K562 (cell line): ENCODE results near the gene FBXL13. TPM values are rescaled to one million over a fixed set of nuclear protein-coding genes. Genes with fewer than 3 reads are reported as not detected.

Source experiments
- ATAC-seq: fragments of 200-7000 bp; cut with Tn5 transposase; 3 replicates; pipeline ENCODE4 v1.9.1; 2020; ENCODE audit warnings: moderate library complexity
- BruUV-seq: library from RNA; stranded (reverse); fragments of 400-500 nt; replicated peaks from 2 replicates; lab custom pipeline; 2021; lab: Mats Ljungman, UMichigan
- CTCF ChIA-PET: fragments of 300-600 bp; formaldehyde crosslinking; extraction: SDS; loops from one replicate; lab custom pipeline; 2021; ENCODE audit warnings: low intra/inter-chr PET ratio; lab: Yijun Ruan, JAX
- POLR2A ChIA-PET: fragments of 300-600, 350-650 bp; sonication (Branson Sonifier 250); formaldehyde crosslinking; extraction: SDS; loops from one replicate; lab custom pipeline; 2021; ENCODE audit warnings: antibody characterized with exemption, inconsistent platforms; lab: Yijun Ruan, JAX
- DNase-seq, 4 experiments: peaks; one replicate each; pipeline versions ENCODE4 v3.0.0 to v3.0.0-alpha.2; 2011 to 2018; ENCODE audit warnings: low spot score in 3 of 4, mixed read lengths in 3 of 4; ENCODE audit errors: extremely low read depth in 1 of 4
- FAIRE-seq: peaks from 2 replicates; lab custom pipeline; 2011; peaks lifted over from hg19 to GRCh38; lab: Jason Lieb, UNC
- H2AFZ ChIP-seq: 2 replicates; pipeline ENCODE4 v1.6.0; 2011; ENCODE audit warnings: low read depth, low read length, control low read depth, inconsistent platforms
- H3K27ac ChIP-seq: fragments of 200-600 bp; 3 replicates; pipeline ENCODE4 v1.8.0; 2011; ENCODE audit warnings: low read depth, mild to moderate bottlenecking, control low read depth, inconsistent platforms, low read length, moderate library complexity, mixed read lengths; ENCODE audit errors: extremely low read depth
- H3K27me3 ChIP-seq, 2 experiments: fragments of 300-600 bp in 1 of 2; 2 replicates in 1 of 2; 3 replicates in 1 of 2; pipeline versions ENCODE4 v1.6.0 to v1.8.0; 2011; ENCODE audit warnings: inconsistent platforms in 2 of 2, low read length in 2 of 2, mild to moderate bottlenecking in 1 of 2, mixed read lengths in 1 of 2, moderate library complexity in 1 of 2; ENCODE audit not compliant: control insufficient read depth in 2 of 2, insufficient read depth in 2 of 2
- H3K36me3 ChIP-seq: fragments of 300-600 bp; 3 replicates; pipeline ENCODE4 v1.8.0; 2011; ENCODE audit warnings: mild to moderate bottlenecking, low read length, inconsistent platforms; ENCODE audit not compliant: control insufficient read depth, insufficient read depth
- H3K4me1 ChIP-seq, 2 experiments: fragments of 200-600 bp in 1 of 2; replicated peaks in 1 of 2; 2 replicates in 1 of 2; 3 replicates in 1 of 2; pipeline versions ENCODE4 v1.5.1 to v1.8.0; 2011; ENCODE audit warnings: inconsistent platforms in 2 of 2, low read length in 2 of 2, mild to moderate bottlenecking in 1 of 2, mixed read lengths in 1 of 2, moderate library complexity in 1 of 2; ENCODE audit not compliant: control insufficient read depth in 2 of 2, insufficient read depth in 2 of 2
- H3K4me2 ChIP-seq: 2 replicates; pipeline ENCODE4 v1.6.1; 2011; ENCODE audit warnings: low read length, control low read depth, inconsistent platforms, mixed read lengths; ENCODE audit not compliant: insufficient read depth
- H3K4me3 ChIP-seq: fragments of 200-600 bp; sonication (generic), shearing (Covaris generic); 2 replicates; pipeline ENCODE4 v1.5.1; 2016; ENCODE audit warnings: control low read depth, inconsistent platforms
- H3K79me2 ChIP-seq: fragments of 200-600 bp; 3 replicates; pipeline ENCODE4 v1.8.0; 2011; ENCODE audit warnings: low read length, inconsistent platforms; ENCODE audit not compliant: control insufficient read depth, insufficient read depth
- H3K9ac ChIP-seq, 2 experiments: 2 replicates each; pipeline versions ENCODE4 v1.6.0 to v1.6.1; 2011; ENCODE audit warnings: low read depth in 2 of 2, low read length in 2 of 2, control low read depth in 1 of 2, inconsistent platforms in 1 of 2, mild to moderate bottlenecking in 1 of 2, mixed read lengths in 1 of 2; ENCODE audit not compliant: insufficient read depth in 1 of 2
- H3K9me1 ChIP-seq: one replicate; pipeline ENCODE4 v1.6.0; 2011; ENCODE audit warnings: inconsistent platforms, mild to moderate bottlenecking, low read length, moderate library complexity; ENCODE audit not compliant: control insufficient read depth, insufficient read depth
- H3K9me3 ChIP-seq: replicated peaks from 2 replicates; pipeline ENCODE4 v1.5.1; 2011; ENCODE audit warnings: low read depth, low read length, inconsistent platforms; ENCODE audit not compliant: control insufficient read depth, insufficient read depth
- H4K20me1 ChIP-seq: replicated peaks from 2 replicates; pipeline ENCODE4 v1.6.1; 2011; ENCODE audit warnings: low read length, inconsistent platforms, mixed read lengths; ENCODE audit not compliant: control insufficient read depth, insufficient read depth
- ARID3B ChIP-seq: fragments of 250-450 bp; sonication (Bioruptor Pico); IDR thresholded peaks from 2 replicates; pipeline ENCODE4 v1.4.0; 2020; ENCODE audit warnings: borderline replicate concordance
- BHLHE40 ChIP-seq: IDR thresholded peaks from 2 replicates; pipeline ENCODE4 v1.6.1; 2011; ENCODE audit warnings: low read length, improper control_type of control experiment
- ETS1 ChIP-seq: conservative IDR thresholded peaks from 2 replicates; pipeline ENCODE4 v1.6.1; 2011; ENCODE audit warnings: low read depth, mild to moderate bottlenecking, low read length; ENCODE audit not compliant: control insufficient read depth
- FOXP4 ChIP-seq: sonication (generic); formaldehyde crosslinking; IDR thresholded peaks from 2 replicates; pipeline ENCODE4 v1.8.0; 2022; ENCODE audit warnings: mild to moderate bottlenecking, missing genetic modification reagents, borderline replicate concordance
- HDAC3 ChIP-seq: fragments of 450-650 bp; IDR thresholded peaks from 2 replicates; pipeline ENCODE4 v1.6.1; 2018; ENCODE audit warnings: borderline replicate concordance, mild to moderate bottlenecking, moderate library complexity; ENCODE audit not compliant: partially characterized antibody
- RBM39 ChIP-seq: fragments of 200-400 bp; formaldehyde crosslinking; optimal IDR thresholded peaks from 2 replicates; pipeline ENCODE3; 2018; ENCODE audit warnings: low read depth, low read length
- VEZF1 ChIP-seq: fragments of 200-800 bp; sonication (Bioruptor generic); IDR thresholded peaks from 2 replicates; pipeline ENCODE4 v1.6.1; 2017; ENCODE audit warnings: missing genetic modification characterization, missing compliant biosample characterization
- ZNF143 ChIP-seq: sonication (generic); formaldehyde crosslinking; IDR thresholded peaks from 2 replicates; pipeline ENCODE4 v1.9.0; 2022; ENCODE audit warnings: mild to moderate bottlenecking, missing genetic modification reagents
- ZNF644 ChIP-seq: fragments of 200-800 bp; sonication (Bioruptor generic); IDR thresholded peaks from 2 replicates; pipeline ENCODE4 v1.6.1; 2016; ENCODE audit warnings: low read depth, missing genetic modification characterization, missing compliant biosample characterization
- WGBS: fragments of 100-300 bp; shearing (Covaris generic); methylation state at CpG from one replicate; pipeline ENCODE4 v1.1.6; 2016; ENCODE audit warnings: low coverage, mixed read lengths; ENCODE audit not compliant: insufficient coverage; ENCODE audit errors: missing lambda C conversion rate; 5-methylcytosine and 5-hydroxymethylcytosine counted together
- in situ Hi-C: fragments of 300-500 bp; cut with MboI; formaldehyde crosslinking; loops from 4 replicates; pipeline ENCODE4 v1.15.0; 2018; ENCODE audit warnings: inconsistent platforms, mixed read lengths
- intact Hi-C: fragments of 100-400 bp; cut with micrococcal nuclease; formaldehyde crosslinking; loops from 2 replicates; pipeline ENCODE4 v1.14.2; 2022
- polyA plus RNA-seq, 8 experiments: library from polyadenylated mRNA; depleted of rRNA in 4 of 8; stranded (reverse) in 5 of 8; unstranded in 3 of 8; fragments of >200 nt; fragmentation: Nextera tagmentation in 2 of 8; fragmentation: Illumina TruSeq in 1 of 8; extraction: Ambion mirVana in 2 of 8; extraction: Trizol in 1 of 8; gene quantifications; 2 replicates each; pipeline versions ENCODE4 v1.2.1 to v1.2.3, GENCODE V29; 2011 to 2014; ENCODE audit warnings: inconsistent platforms in 1 of 8, missing spikeins in 1 of 8
- total RNA-seq, 7 experiments: library from RNA; depleted of rRNA in 6 of 7; stranded (reverse); fragments of >200 nt in 6 of 7; fragmentation: Illumina TruSeq in 2 of 7; extraction: Trizol in 2 of 7; gene quantifications; 2 replicates each; pipeline versions ENCODE4 v1.2.1 to v1.2.3, GENCODE V29; 2011 to 2021; ENCODE audit warnings: low replicate concordance in 1 of 7

FBXL13 gene
- total and polyA plus RNA-seq, 9 of the 15 experiments (the other 6 are each of a cell fraction or from before 2014, with no cell fraction given): 16.3 to 55.0 (median 25.4) TPM

GRCh38 chr7:102836977-102837376 is 237.6 kb downstream of the FBXL13 start (continued):
- TF ChIP-seq ARID3B (no peak), ZNF143 (CRISPR knock-in tag) (no peak), ZNF644 (tag) (no peak), VEZF1 (CRISPR knock-in tag) (no peak), BHLHE40 (no peak), HDAC3 (no peak)
- TF ChIP-seq, all 486 proteins: peak for 0

GRCh38 chr7:102836191-102836919 is 238.2 kb downstream of the FBXL13 start:
- H3K27ac ChIP-seq: no peak overlapping the region
- no peak overlapping the region for H3K4me3 ChIP-seq
- BruUV-seq: no TSS peak
- in situ Hi-C loops (no loop called here), intact Hi-C loops (no loop called here)
- H2AFZ ChIP-seq: no peak overlapping the region
- no peaks in the 10 kb centered on the region for H3K9me3 ChIP-seq
- WGBS: 56% methylated on average over 6 of the region's 6 CpGs
- FAIRE-seq: no peak
- H3K4me1 ChIP-seq: no peaks in the 10 kb centered on the region
- no peak overlapping the region for H3K9ac ChIP-seq
- DNase-seq: no peak
- H3K79me2 ChIP-seq: no peaks in the 10 kb centered on the region
- TF ChIP-seq BHLHE40 (no peak), RBM39 (no peak), ETS1 (no peak), FOXP4 (CRISPR knock-in tag) (no peak)
- ChIA-PET POLR2A (interaction anchor here (2.3 kb wide), 1 partner anchor 8 kb away, joined by 6 read pairs; no protein-coding TSS in a partner anchor), CTCF (no interaction called here)
- H3K4me2 ChIP-seq: no peak overlapping the region
- no peaks in the 10 kb centered on the region for H3K9me1 ChIP-seq
- peaks cover 28% of the 10 kb centered on the region; the same call in 2 of the 3 replicates for H3K36me3 ChIP-seq
- H3K27me3 ChIP-seq: no peaks in the 10 kb centered on the region
- H4K20me1 ChIP-seq: no peaks in the 10 kb centered on the region
- no peak for ATAC-seq
